GM06990 (cell line): ENCODE measurements around the gene CTU1.

Experiments used
- DNase-seq: peaks from one replicate; pipeline ENCODE4 v3.0.0-alpha.2; 2011; ENCODE audit not compliant: insufficient read length; ENCODE audit errors: extremely low read depth
- H3K27me3 ChIP-seq: replicated peaks from 2 replicates; pipeline ENCODE4 v1.6.0; 2011; ENCODE audit warnings: low read length; ENCODE audit not compliant: control insufficient read depth, insufficient read depth
- H3K36me3 ChIP-seq: 2 replicates; pipeline ENCODE4 v1.5.1; 2011; ENCODE audit warnings: low read length; ENCODE audit not compliant: control insufficient read depth, insufficient read depth
- H3K4me3 ChIP-seq: replicated peaks from 2 replicates; pipeline ENCODE4 v1.5.1; 2011; ENCODE audit warnings: low read depth, mild to moderate bottlenecking, control low read depth, low read length
- CTCF ChIP-seq: IDR thresholded peaks from 2 replicates; pipeline ENCODE4 v1.5.1; 2011; ENCODE audit warnings: low read length, control low read depth, mild to moderate bottlenecking, inconsistent platforms; ENCODE audit not compliant: insufficient read depth, poor library complexity, severe bottlenecking

CTU1 gene

GRCh38 chr19:51129716-51130115, 21.5 kb upstream of the CTU1 start:
- DNase-seq = no peak
- Histone ChIP-seq H3K4me3 (no peak overlapping the region), H3K27me3 (peaks cover 4% of the 10 kb centered on the region; the same call in 1 of the 2 replicates), H3K36me3 (no peaks in the 10 kb centered on the region)
- TF ChIP-seq CTCF = no peak

GRCh38 chr19:51128227-51128626, 20.0 kb upstream of the CTU1 start:
- H3K36me3 ChIP-seq = no peaks in the 10 kb centered on the region
- H3K4me3 ChIP-seq = no peak overlapping the region
- TF ChIP-seq CTCF = no peak
- peaks cover 4% of the 10 kb centered on the region; the same call in 1 of the 2 replicates for H3K27me3 ChIP-seq
- no peak for DNase-seq

- no peaks in the 10 kb centered on the region for H3K36me3 ChIP-seq
- H3K4me3 ChIP-seq = no peak overlapping the region
- no peak for TF ChIP-seq CTCF
- peaks cover 4% of the 10 kb centered on the region; the same call in 1 of the 2 replicates for H3K27me3 ChIP-seq
- DNase-seq = no peak
Observed at GRCh38 chr19:51127755-51128154, 19.5 kb upstream of the CTU1 start.

- no peak for DNase-seq
- H3K4me3 ChIP-seq = no peak overlapping the region
- no peak for TF ChIP-seq CTCF
- H3K27me3 ChIP-seq = peaks cover 4% of the 10 kb centered on the region; the same call in 1 of the 2 replicates
- no peaks in the 10 kb centered on the region for H3K36me3 ChIP-seq
Observed at GRCh38 chr19:51127032-51127431, 18.8 kb upstream of the CTU1 start.

GRCh38 chr19:51125421-51126075, 17.3 kb upstream of the CTU1 start:
- no peak for DNase-seq
- Histone ChIP-seq H3K27me3 (peaks cover 4% of the 10 kb centered on the region; the same call in 1 of the 2 replicates), H3K4me3 (no peak overlapping the region), H3K36me3 (no peaks in the 10 kb centered on the region)
- no peak for TF ChIP-seq CTCF
